Liver (tissue), 9 donors: Measurements from ENCODE around the gene SLC4A5. TPM values are rescaled to one million over a fixed set of nuclear protein-coding genes. Genes with fewer than 3 reads are reported as not detected.

Experiments used
- DNase-seq: peaks from one replicate; pipeline ENCODE4 v3.0.0-alpha.2; 2017; ENCODE audit warnings: low spot score
- H3K27ac ChIP-seq, 2 donors: one replicate each; pipeline ENCODE4 v1.7.0; 2013; ENCODE audit warnings: inconsistent platforms in 2 of 2, low read length in 2 of 2, control low read depth in 1 of 2, low read depth in 1 of 2, mild to moderate bottlenecking in 1 of 2
- H3K27me3 ChIP-seq, 4 donors: one replicate each; pipeline versions ENCODE4 v1.6.1 to v1.7.0; 2013; ENCODE audit warnings: low read length in 3 of 4, inconsistent platforms in 1 of 4, mild to moderate bottlenecking in 1 of 4, moderate library complexity in 1 of 4; ENCODE audit not compliant: control insufficient read depth in 4 of 4, insufficient read depth in 4 of 4
- H3K36me3 ChIP-seq, 4 donors: one replicate each; pipeline versions ENCODE4 v1.6.1 to v1.7.0; 2013; ENCODE audit warnings: low read length in 3 of 4, mild to moderate bottlenecking in 3 of 4, low read depth in 1 of 4, moderate library complexity in 1 of 4; ENCODE audit not compliant: control insufficient read depth in 4 of 4, insufficient read depth in 3 of 4
- H3K4me1 ChIP-seq, 4 donors: one replicate each; pipeline versions ENCODE4 v1.6.1 to v1.7.0; 2013; ENCODE audit warnings: low read length in 3 of 4, mild to moderate bottlenecking in 3 of 4, moderate library complexity in 1 of 4; ENCODE audit not compliant: control insufficient read depth in 4 of 4, insufficient read depth in 4 of 4
- H3K4me3 ChIP-seq, 3 donors: one replicate each; pipeline versions ENCODE4 v1.6.1 to v1.7.0; 2013; ENCODE audit warnings: low read length in 3 of 3, control low read depth in 1 of 3, low read depth in 1 of 3, mild to moderate bottlenecking in 1 of 3
- H3K9ac ChIP-seq, 2 donors: one replicate each; pipeline ENCODE4 v1.7.0; 2013; ENCODE audit warnings: low read length in 2 of 2, mild to moderate bottlenecking in 2 of 2, moderate library complexity in 2 of 2, control low read depth in 1 of 2, low read depth in 1 of 2
- H3K9me3 ChIP-seq, 4 donors: one replicate each; pipeline versions ENCODE4 v1.6.1 to v1.7.0; 2013; ENCODE audit warnings: low read length in 3 of 4; ENCODE audit not compliant: control insufficient read depth in 4 of 4
- EGR1 ChIP-seq, 2 donors: IDR thresholded peaks; 2 replicates each; pipeline ENCODE4 v1.6.1; 2016 to 2018; ENCODE audit warnings: antibody characterized with exemption in 2 of 2, low read depth in 2 of 2
- FOXA1 ChIP-seq: IDR thresholded peaks from 2 replicates; pipeline ENCODE4 v1.6.1; 2016; ENCODE audit warnings: antibody characterized with exemption
- FOXA2 ChIP-seq: IDR thresholded peaks from 2 replicates; pipeline ENCODE4 v1.6.1; 2016; ENCODE audit warnings: antibody characterized with exemption
- HNF4A ChIP-seq, 2 donors: conservative IDR thresholded peaks; 2 replicates each; pipeline ENCODE4 v1.6.1; 2016; ENCODE audit warnings: antibody characterized with exemption in 2 of 2, mild to moderate bottlenecking in 2 of 2
- HNF4G ChIP-seq: IDR thresholded peaks from 2 replicates; pipeline ENCODE4 v1.6.1; 2016; ENCODE audit warnings: antibody characterized with exemption
- JUND ChIP-seq, 2 donors: IDR thresholded peaks; 2 replicates each; pipeline ENCODE4 v1.6.1; 2016; ENCODE audit warnings: antibody characterized with exemption in 2 of 2
- NR2F2 ChIP-seq: IDR thresholded peaks from 2 replicates; pipeline ENCODE4 v1.6.1; 2016; ENCODE audit warnings: antibody characterized with exemption
- RAD21 ChIP-seq, 2 donors: IDR thresholded peaks; 2 replicates each; pipeline ENCODE4 v1.6.1; 2016; ENCODE audit warnings: antibody characterized with exemption in 2 of 2, mild to moderate bottlenecking in 2 of 2
- SP1 ChIP-seq: IDR thresholded peaks from 2 replicates; pipeline ENCODE4 v1.6.1; 2018; ENCODE audit warnings: antibody characterized with exemption, mild to moderate bottlenecking
- TAF1 ChIP-seq: conservative IDR thresholded peaks from 2 replicates; pipeline ENCODE4 v1.6.1; 2016; ENCODE audit warnings: antibody characterized with exemption, mild to moderate bottlenecking
- YY1 ChIP-seq: IDR thresholded peaks from 2 replicates; pipeline ENCODE4 v1.6.1; 2016; ENCODE audit warnings: antibody characterized with exemption, mild to moderate bottlenecking
- WGBS: extraction: QIAGEN DNeasy Blood & Tissue Kit; methylation state at CpG from one replicate; pipeline ENCODE4 v1.1.7; 2013; 5-methylcytosine and 5-hydroxymethylcytosine counted together
- polyA plus RNA-seq, 2 donors: library from polyadenylated mRNA; stranded (reverse) in 1 of 2; unstranded in 1 of 2; fragments of 200-250 nt in 1 of 2; fragments of >200 nt in 1 of 2; fragmentation: Nextera tagmentation in 1 of 2; extraction: Ambion mirVana in 1 of 2; gene quantifications; one replicate each; pipeline versions ENCODE4 v1.2.1 to v1.2.3, GENCODE V29; 2013 to 2015
- total RNA-seq, 2 donors: library from RNA; depleted of rRNA; stranded (reverse); fragments of >200 nt; gene quantifications; one replicate each; pipeline ENCODE4 v1.2.3, GENCODE V29; 2014
- TF ChIP-seq, protein P1 (sequence below): IDR thresholded peaks from 2 replicates; pipeline ENCODE4 v1.6.1; 2016; ENCODE audit warnings: antibody characterized with exemption
- TF ChIP-seq, protein P2 (sequence below): IDR thresholded peaks from 2 replicates; pipeline ENCODE4 v1.6.1; 2016; ENCODE audit warnings: antibody characterized with exemption
- TF ChIP-seq, protein P3 (sequence below): fragments of 150-350 bp; IDR thresholded peaks from 2 replicates; pipeline ENCODE4 v1.5.1; 2017; ENCODE audit warnings: improper control_type of control experiment, low read depth, low read length; ENCODE audit not compliant: missing input control
- TF ChIP-seq, protein P4 (sequence below): IDR thresholded peaks from 2 replicates; pipeline ENCODE4 v1.6.1; 2016; ENCODE audit warnings: antibody characterized with exemption, mild to moderate bottlenecking
- TF ChIP-seq, protein P5 (sequence below): IDR thresholded peaks from 2 replicates; pipeline ENCODE4 v1.6.1; 2016; ENCODE audit warnings: antibody characterized with exemption
- donor health status: healthy.
- donor health status: healthy.
- donor health status: healthy.
- donor health status: healthy.
- donor health status: healthy.

The SLC4A5 gene
- total and polyA plus RNA-seq, 4 donors: 0.12 to 0.50 (median 0.29) TPM

DNA sequence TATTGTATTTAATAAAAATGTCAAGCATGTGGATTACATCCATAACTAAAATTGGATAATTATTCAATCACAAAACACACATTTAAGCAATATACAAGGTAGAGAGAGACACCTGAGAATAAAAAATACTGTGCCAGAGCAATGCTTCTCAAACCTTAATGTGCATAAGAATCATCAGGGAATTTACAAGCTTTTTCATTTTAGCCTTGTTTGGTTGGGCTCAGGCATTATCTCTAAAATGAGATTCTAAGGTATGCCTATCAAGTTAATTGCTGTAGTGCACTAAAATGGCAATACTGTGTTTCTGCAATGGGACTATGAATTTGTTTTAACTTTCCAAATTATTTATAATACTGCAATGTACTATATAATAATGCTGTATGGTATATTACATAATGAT lies 165.5 kb downstream of the SLC4A5 start:
- TF ChIP-seq NR2F2: no peak
- no peak for TF ChIP-seq FOXA1
- TF ChIP-seq, protein P1, sequence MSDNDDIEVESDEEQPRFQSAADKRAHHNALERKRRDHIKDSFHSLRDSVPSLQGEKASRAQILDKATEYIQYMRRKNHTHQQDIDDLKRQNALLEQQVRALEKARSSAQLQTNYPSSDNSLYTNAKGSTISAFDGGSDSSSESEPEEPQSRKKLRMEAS: no peak
- TF ChIP-seq FOXA2: no peak
- TF ChIP-seq HNF4A (conservative IDR thresholded peaks at IDR 0.05): no peak
- no peak for TF ChIP-seq TAF1
- TF ChIP-seq HNF4G: no peak
- TF ChIP-seq, protein P2, sequence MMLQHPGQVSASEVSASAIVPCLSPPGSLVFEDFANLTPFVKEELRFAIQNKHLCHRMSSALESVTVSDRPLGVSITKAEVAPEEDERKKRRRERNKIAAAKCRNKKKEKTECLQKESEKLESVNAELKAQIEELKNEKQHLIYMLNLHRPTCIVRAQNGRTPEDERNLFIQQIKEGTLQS: no peak
- TF ChIP-seq, protein P3, sequence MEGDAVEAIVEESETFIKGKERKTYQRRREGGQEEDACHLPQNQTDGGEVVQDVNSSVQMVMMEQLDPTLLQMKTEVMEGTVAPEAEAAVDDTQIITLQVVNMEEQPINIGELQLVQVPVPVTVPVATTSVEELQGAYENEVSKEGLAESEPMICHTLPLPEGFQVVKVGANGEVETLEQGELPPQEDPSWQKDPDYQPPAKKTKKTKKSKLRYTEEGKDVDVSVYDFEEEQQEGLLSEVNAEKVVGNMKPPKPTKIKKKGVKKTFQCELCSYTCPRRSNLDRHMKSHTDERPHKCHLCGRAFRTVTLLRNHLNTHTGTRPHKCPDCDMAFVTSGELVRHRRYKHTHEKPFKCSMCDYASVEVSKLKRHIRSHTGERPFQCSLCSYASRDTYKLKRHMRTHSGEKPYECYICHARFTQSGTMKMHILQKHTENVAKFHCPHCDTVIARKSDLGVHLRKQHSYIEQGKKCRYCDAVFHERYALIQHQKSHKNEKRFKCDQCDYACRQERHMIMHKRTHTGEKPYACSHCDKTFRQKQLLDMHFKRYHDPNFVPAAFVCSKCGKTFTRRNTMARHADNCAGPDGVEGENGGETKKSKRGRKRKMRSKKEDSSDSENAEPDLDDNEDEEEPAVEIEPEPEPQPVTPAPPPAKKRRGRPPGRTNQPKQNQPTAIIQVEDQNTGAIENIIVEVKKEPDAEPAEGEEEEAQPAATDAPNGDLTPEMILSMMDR: no peak
- TF ChIP-seq, protein P4, sequence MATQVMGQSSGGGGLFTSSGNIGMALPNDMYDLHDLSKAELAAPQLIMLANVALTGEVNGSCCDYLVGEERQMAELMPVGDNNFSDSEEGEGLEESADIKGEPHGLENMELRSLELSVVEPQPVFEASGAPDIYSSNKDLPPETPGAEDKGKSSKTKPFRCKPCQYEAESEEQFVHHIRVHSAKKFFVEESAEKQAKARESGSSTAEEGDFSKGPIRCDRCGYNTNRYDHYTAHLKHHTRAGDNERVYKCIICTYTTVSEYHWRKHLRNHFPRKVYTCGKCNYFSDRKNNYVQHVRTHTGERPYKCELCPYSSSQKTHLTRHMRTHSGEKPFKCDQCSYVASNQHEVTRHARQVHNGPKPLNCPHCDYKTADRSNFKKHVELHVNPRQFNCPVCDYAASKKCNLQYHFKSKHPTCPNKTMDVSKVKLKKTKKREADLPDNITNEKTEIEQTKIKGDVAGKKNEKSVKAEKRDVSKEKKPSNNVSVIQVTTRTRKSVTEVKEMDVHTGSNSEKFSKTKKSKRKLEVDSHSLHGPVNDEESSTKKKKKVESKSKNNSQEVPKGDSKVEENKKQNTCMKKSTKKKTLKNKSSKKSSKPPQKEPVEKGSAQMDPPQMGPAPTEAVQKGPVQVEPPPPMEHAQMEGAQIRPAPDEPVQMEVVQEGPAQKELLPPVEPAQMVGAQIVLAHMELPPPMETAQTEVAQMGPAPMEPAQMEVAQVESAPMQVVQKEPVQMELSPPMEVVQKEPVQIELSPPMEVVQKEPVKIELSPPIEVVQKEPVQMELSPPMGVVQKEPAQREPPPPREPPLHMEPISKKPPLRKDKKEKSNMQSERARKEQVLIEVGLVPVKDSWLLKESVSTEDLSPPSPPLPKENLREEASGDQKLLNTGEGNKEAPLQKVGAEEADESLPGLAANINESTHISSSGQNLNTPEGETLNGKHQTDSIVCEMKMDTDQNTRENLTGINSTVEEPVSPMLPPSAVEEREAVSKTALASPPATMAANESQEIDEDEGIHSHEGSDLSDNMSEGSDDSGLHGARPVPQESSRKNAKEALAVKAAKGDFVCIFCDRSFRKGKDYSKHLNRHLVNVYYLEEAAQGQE: no peak
- no peak for TF ChIP-seq JUND (IDR thresholded peaks at IDR 0.05)
- TF ChIP-seq RAD21 (IDR thresholded peaks at IDR 0.05): no peak
- H3K4me1 ChIP-seq: peaks cover 0 to 12% (median 5%) of the 10 kb centered on the region in 4 donors
- H3K27me3 ChIP-seq: no peaks in the 10 kb centered on the region
- no peak for DNase-seq
- H3K9me3 ChIP-seq: no peaks in the 10 kb centered on the region
- H3K27ac ChIP-seq: peak overlapping the region; percentile 92 to 95
- peak overlapping the region; percentile 96 to 97 (median 97) for H3K4me3 ChIP-seq
- no peaks in the 10 kb centered on the region for H3K36me3 ChIP-seq
- peak overlapping the region; percentile 93 to 98 for H3K9ac ChIP-seq

DNA sequence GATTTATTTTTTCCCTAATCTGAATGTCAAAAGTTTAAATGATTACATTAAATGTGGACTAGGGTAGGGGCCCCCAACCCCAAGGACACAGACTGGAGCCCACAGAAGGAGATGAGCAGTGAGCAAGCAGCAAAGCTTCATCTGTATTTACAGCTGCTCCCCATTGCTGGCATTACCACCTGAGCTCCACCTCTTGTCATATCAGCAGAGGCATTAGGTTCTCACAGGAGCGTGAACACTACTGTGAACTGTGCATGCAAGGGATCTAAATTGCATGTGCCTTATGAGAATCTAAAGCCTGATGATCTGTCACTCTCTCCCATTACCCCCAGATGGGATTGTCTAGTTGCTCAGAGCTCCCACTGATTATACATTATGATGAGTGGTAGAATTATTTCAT lies 168.3 kb downstream of the SLC4A5 start:
- peaks cover 0 to 12% (median 5%) of the 10 kb centered on the region in 4 donors for H3K4me1 ChIP-seq
- no peak for DNase-seq
- H3K4me3 ChIP-seq: no peak overlapping the region
- peaks cover 0 to 9% (median 4%) of the 10 kb centered on the region in 4 donors for H3K36me3 ChIP-seq
- no peak overlapping the region for H3K27ac ChIP-seq
- H3K9ac ChIP-seq: no peak overlapping the region
- 89% methylated on average over 1 of the region's 1 CpG for WGBS
- no peaks in the 10 kb centered on the region for H3K9me3 ChIP-seq
- TF ChIP-seq FOXA2 (no peak), SP1 (no peak), JUND (IDR thresholded peaks at IDR 0.05) (no peak), EGR1 (IDR thresholded peaks at IDR 0.05; ENCODE audit: low read depth in 2 of 2) (no peak), HNF4A (conservative IDR thresholded peaks at IDR 0.05) (no peak), YY1 (no peak), TAF1 (no peak), HNF4G (no peak)
- TF ChIP-seq, protein P5, sequence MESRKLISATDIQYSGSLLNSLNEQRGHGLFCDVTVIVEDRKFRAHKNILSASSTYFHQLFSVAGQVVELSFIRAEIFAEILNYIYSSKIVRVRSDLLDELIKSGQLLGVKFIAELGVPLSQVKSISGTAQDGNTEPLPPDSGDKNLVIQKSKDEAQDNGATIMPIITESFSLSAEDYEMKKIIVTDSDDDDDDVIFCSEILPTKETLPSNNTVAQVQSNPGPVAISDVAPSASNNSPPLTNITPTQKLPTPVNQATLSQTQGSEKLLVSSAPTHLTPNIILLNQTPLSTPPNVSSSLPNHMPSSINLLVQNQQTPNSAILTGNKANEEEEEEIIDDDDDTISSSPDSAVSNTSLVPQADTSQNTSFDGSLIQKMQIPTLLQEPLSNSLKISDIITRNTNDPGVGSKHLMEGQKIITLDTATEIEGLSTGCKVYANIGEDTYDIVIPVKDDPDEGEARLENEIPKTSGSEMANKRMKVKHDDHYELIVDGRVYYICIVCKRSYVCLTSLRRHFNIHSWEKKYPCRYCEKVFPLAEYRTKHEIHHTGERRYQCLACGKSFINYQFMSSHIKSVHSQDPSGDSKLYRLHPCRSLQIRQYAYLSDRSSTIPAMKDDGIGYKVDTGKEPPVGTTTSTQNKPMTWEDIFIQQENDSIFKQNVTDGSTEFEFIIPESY: no peak
- TF ChIP-seq, protein P3: no peak
- TF ChIP-seq, protein P1: no peak
- TF ChIP-seq, protein P4: no peak
- TF ChIP-seq, protein P2: no peak
- no peaks in the 10 kb centered on the region for H3K27me3 ChIP-seq
